ENCODE data around the gene RPL32.

RPL32 gene

GRCh38 chr3:12831301-12831866 is 10.0 kb downstream of the RPL32 start:
- no peak for DNase-seq

GRCh38 chr3:12830785-12831156 is 10.6 kb downstream of the RPL32 start:
- no peak for DNase-seq

- no peak for DNase-seq
These were observed 11.2 kb downstream of the RPL32 start for GRCh38 chr3:12829886-12830784.

GRCh38 chr3:12829404-12829803 is 12.0 kb downstream of the RPL32 start:
- DNase-seq, result no peak

- no peak for DNase-seq
These were observed 12.6 kb downstream of the RPL32 start for GRCh38 chr3:12828751-12829150.

- no peak for DNase-seq
These were observed 16.2 kb downstream of the RPL32 start for GRCh38 chr3:12825156-12825555.

- DNase-seq, result no peak
These were observed 17.1 kb downstream of the RPL32 start for GRCh38 chr3:12824299-12824698.

GRCh38 chr3:12822725-12823373 is 18.5 kb downstream of the RPL32 start:
- DNase-seq, result no peak

- no peak for DNase-seq
These were observed 22.6 kb downstream of the RPL32 start for GRCh38 chr3:12818773-12819172.

- no peak for DNase-seq
These were observed 23.1 kb downstream of the RPL32 start for GRCh38 chr3:12818273-12818672.

- DNase-seq, result peak; percentile 26
These were observed 24.0 kb downstream of the RPL32 start for GRCh38 chr3:12817343-12817710.

GRCh38 chr3:12816521-12817342 is 24.6 kb downstream of the RPL32 start:
- no peak for DNase-seq

- DNase-seq, result no peak
These were observed 25.6 kb downstream of the RPL32 start for GRCh38 chr3:12815719-12816118.

GRCh38 chr3:12815078-12815477 is 26.3 kb downstream of the RPL32 start:
- no peak for DNase-seq

GRCh38 chr3:12813967-12814366 is 27.4 kb downstream of the RPL32 start:
- no peak for DNase-seq

GRCh38 chr3:12812812-12813211 is 28.6 kb downstream of the RPL32 start:
- no peak for DNase-seq

GRCh38 chr3:12810961-12811360 is 30.4 kb downstream of the RPL32 start:
- DNase-seq, result no peak

GRCh38 chr3:12810013-12810780 is 31.2 kb downstream of the RPL32 start:
- DNase-seq, result no peak

- DNase-seq, result no peak
These were observed 31.9 kb downstream of the RPL32 start for GRCh38 chr3:12809435-12809834.

- DNase-seq, result no peak
These were observed 32.4 kb downstream of the RPL32 start for GRCh38 chr3:12809001-12809400.

- DNase-seq, result no peak
These were observed 32.8 kb downstream of the RPL32 start for GRCh38 chr3:12808587-12808986.

GRCh38 chr3:12807601-12808359 is 33.6 kb downstream of the RPL32 start:
- DNase-seq, result no peak

All from GDM1 (cell line).